ENCODE results near the gene IQCH. TPM values are rescaled to one million over a fixed set of nuclear protein-coding genes. Genes with fewer than 3 reads are reported as not detected.

Gene IQCH
- total and polyA plus RNA-seq, 9 of the 15 experiments (the other 6 are each of a cell fraction or from before 2014, with no cell fraction given) = 1.8 to 3.9 (median 2.7) TPM

DNA sequence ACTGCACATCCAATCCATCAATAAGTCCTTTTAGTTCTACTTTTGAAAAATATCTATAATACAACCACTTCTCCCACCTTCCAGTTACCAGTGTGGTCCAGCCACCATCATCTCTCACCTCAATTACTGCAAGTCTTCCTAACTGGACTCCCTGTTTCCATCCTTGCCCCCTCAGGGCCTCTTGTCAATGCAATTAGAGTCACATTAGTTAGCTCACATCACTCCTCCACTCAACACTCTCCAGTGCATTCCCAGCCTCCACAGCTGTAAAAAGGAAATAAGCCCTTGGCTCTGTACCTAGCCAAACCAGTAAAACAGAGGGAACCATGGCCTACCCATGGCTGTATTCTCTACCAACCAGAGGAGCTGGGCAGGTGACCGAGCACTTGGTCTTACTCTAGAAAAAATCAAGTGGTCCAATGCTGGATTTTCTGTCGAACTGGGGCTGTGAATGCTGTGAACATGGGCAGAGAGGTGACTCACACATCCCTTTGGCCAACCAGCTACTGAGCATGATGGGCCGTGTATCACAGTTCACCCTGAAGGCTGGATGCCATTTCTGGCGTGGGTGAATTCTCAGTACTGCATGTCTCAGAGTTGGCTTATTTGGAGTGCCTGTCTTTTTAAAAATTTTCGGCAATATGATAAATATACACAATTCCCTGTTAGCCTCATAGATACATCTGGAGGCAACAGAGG is 203.9 kb downstream of the IQCH start (continued):
- TF ChIP-seq, protein P1, sequence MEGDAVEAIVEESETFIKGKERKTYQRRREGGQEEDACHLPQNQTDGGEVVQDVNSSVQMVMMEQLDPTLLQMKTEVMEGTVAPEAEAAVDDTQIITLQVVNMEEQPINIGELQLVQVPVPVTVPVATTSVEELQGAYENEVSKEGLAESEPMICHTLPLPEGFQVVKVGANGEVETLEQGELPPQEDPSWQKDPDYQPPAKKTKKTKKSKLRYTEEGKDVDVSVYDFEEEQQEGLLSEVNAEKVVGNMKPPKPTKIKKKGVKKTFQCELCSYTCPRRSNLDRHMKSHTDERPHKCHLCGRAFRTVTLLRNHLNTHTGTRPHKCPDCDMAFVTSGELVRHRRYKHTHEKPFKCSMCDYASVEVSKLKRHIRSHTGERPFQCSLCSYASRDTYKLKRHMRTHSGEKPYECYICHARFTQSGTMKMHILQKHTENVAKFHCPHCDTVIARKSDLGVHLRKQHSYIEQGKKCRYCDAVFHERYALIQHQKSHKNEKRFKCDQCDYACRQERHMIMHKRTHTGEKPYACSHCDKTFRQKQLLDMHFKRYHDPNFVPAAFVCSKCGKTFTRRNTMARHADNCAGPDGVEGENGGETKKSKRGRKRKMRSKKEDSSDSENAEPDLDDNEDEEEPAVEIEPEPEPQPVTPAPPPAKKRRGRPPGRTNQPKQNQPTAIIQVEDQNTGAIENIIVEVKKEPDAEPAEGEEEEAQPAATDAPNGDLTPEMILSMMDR (IDR thresholded peaks at IDR 0.05 in 2 of 3, conservative IDR thresholded peaks at IDR 0.05 in 1 of 3; ENCODE audit: insufficient read depth in 2 of 3, low read depth in 1 of 3, low read length in 3 of 3) = no peak
- no peak for TF ChIP-seq RBM17 (IDR thresholded peaks at IDR 0.05; ENCODE audit: borderline replicate concordance, low read depth, low read length)
- TF ChIP-seq, protein P2, sequence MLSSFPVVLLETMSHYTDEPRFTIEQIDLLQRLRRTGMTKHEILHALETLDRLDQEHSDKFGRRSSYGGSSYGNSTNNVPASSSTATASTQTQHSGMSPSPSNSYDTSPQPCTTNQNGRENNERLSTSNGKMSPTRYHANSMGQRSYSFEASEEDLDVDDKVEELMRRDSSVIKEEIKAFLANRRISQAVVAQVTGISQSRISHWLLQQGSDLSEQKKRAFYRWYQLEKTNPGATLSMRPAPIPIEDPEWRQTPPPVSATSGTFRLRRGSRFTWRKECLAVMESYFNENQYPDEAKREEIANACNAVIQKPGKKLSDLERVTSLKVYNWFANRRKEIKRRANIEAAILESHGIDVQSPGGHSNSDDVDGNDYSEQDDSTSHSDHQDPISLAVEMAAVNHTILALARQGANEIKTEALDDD (IDR thresholded peaks at IDR 0.05) = no peak
- no peak for TF ChIP-seq PCBP2 (IDR thresholded peaks at IDR 0.05; ENCODE audit: low read depth, low read length, poor library complexity, severe bottlenecking)
- no peak for TF ChIP-seq SMAD4 (CRISPR knock-in tag; conservative IDR thresholded peaks at IDR 0.05)
- TF ChIP-seq, protein P3, sequence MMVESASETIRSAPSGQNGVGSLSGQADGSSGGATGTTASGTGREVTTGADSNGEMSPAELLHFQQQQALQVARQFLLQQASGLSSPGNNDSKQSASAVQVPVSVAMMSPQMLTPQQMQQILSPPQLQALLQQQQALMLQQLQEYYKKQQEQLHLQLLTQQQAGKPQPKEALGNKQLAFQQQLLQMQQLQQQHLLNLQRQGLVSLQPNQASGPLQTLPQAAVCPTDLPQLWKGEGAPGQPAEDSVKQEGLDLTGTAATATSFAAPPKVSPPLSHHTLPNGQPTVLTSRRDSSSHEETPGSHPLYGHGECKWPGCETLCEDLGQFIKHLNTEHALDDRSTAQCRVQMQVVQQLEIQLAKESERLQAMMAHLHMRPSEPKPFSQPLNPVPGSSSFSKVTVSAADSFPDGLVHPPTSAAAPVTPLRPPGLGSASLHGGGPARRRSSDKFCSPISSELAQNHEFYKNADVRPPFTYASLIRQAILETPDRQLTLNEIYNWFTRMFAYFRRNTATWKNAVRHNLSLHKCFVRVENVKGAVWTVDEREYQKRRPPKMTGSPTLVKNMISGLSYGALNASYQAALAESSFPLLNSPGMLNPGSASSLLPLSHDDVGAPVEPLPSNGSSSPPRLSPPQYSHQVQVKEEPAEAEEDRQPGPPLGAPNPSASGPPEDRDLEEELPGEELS (CRISPR knock-in tag; IDR thresholded peaks at IDR 0.05; ENCODE audit: borderline replicate concordance) = no peak

All from K562 (cell line).